GM19239 (cell line): ENCODE measurements around the gene POLR1G.
A peak's percentile ranks its signal among the peaks of the same experiment; 100 is the strongest.
"Not testable (repeated sequence)": the region's sequence is repeated elsewhere in the genome, so short reads cannot be mapped to it uniquely, and the experiment has no call there.

ENCODE experiments used
- DNase-seq: peaks from one replicate; pipeline ENCODE4 v3.0.0; 2011; ENCODE audit warnings: low spot score; ENCODE audit not compliant: insufficient read length
- FAIRE-seq: peaks from 2 replicates; lab custom pipeline; 2011; peaks lifted over from hg19 to GRCh38; lab: Jason Lieb, UNC

The POLR1G gene

DNA sequence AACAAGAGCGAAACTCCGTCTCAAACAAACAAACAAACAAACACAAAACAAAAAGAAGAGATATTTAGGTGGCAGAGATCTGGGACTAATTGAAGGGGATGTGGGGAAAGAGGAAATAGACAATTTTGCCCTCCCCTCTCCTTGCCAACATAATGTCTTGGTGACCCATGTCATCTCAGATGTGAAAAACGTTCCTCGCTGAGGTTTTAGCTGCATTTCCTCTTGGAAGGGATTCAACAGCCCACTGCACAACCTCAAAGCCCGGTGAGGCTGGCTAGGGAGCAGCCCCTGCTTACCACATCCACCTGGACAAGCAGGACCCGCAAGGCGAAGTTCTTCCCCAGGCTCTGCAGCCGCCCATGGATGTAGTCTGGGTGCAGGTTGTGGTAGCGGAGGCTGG, 12.4 kb downstream of the POLR1G start:
- FAIRE-seq (peak; percentile 72), DNase-seq (no peak)

DNA sequence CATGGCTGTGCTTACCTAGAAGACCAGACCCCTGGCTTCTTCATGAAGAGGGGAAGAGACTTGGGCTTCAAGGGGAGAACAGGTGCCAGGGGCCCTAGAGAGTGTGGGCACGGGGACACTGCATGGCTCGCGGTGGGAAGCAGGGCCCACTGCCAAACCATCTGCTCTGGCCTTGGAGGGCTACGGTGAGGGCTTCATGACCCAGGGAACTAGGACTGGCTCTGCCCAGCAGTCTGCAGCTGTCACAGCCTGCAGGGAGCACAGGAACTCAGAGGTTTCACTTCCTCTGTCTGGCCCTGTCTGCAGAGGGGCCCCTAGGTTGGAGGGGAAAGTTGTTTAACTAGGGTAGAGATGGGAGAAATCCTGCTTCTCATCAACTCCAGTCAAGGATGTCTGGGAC, 13.0 kb downstream of the POLR1G start:
- peak; percentile 96 for FAIRE-seq
- DNase-seq: peak; percentile 82

DNA sequence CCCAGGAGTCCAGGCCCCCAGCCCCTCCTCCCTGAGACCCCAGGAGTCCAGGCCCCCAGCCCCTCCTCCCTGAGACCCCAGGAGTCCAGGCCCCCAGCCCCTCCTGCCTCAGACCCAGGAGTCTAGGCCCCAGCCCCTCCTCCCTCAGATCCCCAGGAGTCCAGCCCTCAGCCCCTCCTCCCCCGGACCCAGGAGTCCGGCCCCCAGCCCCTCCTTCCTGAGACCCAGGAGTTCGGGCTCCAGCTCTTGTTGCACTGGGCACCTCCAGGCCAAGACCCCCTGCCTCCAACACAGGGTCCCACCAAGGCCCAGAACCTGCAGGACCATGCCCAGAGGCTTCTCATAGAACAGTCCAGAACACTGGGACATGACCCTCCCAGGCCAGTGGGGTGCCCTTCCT, 13.5 kb downstream of the POLR1G start:
- FAIRE-seq: no peak
- DNase-seq: no peak

DNA sequence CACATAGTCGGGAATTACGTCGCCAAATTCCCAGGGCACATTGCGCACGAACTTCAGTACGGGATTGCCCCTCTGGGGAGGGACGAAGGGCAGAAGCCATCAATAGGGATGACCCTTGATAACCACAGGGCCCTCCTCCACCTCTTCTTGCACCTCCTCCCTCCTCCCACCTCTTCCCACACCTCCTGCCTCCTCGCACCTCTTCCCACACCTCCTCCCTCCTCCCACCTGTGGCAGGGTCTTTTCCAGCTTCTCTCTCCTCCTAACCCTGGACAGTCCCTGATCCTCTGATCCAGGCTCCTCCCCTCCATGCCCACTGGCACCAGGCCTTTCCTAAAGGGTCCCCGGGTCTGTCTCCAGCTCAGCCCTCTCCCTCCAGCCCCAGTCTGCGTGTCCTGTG, 13.9 kb downstream of the POLR1G start:
- DNase-seq: no peak
- FAIRE-seq: no peak

DNA sequence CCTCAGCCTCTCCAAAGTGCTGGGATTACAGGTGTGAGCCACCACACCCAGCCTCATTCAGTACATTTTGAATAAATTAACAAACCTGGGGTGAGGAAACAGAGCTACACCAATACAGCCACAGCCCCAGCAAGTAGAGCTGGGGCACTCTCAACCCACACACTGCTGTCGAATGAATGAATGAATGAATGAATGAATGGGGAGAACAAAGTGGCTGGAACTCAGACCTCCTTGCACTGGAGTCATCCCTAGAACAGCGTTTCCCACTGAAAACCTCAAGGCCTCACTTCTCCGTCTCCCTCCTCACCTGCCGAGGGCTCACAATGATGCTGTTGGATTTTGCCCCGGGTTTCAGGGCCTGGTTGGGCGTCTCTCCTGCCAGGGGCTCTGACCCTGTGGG, 14.4 kb downstream of the POLR1G start:
- DNase-seq (no peak), FAIRE-seq (no peak)

DNA sequence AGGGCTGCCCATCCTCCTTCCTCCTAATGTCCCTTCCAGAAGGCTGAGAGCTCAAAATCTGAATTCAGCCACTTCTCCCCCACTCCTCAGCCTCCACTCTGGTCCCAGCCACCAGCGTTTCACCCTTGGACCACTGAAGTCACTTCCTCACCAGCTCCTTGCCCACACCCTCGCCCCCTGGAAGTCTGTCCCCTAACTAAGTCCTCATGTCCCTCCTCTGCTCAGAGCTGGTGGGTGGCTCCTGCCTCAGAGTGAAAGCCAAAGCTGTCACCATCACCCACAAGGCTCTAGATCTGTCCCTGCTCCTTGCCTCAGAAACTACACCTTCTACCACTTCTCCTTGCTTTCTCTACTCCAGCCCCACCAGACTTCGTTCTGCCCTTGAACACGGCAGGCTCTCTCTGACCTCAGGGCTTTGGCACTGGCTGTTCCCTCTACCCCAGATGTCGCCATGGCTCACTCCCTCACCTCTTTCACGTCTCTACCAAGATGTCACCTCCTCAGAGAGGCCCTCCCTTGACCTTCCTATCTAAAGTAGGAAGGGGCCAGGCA, 15.6 kb downstream of the POLR1G start:
- no peak for FAIRE-seq

DNA sequence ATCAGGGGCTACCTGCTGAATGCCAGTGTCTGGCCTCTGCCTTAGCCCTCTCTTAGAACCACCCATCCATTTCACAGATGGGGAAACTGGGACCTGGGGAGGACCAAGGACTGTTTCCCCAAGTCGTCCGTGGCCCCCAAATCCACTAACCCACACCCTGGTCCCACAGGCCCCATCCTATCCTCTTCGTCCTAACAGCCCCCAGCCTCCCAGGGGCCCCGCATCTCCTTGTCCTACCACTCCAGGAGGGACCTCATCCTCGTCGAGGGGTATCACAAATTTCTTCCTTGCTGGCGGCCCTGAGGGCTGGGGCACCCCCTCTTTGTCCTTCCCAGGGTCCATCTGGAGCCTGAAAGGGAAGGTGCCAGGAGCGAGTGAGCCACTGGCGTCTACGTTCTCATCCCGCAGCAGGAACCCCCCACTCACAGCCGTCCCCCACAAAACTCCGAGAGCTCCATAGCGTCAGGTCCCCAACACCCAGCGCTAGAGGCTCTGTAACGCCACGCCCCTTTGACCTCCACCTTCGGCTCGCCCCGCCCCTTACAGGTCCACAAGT, 16.7 kb downstream of the POLR1G start:
- no peak for FAIRE-seq
- no peak for DNase-seq

More for the DNA sequence above, 15.6 kb downstream of the POLR1G start:
- no peak for DNase-seq

DNA sequence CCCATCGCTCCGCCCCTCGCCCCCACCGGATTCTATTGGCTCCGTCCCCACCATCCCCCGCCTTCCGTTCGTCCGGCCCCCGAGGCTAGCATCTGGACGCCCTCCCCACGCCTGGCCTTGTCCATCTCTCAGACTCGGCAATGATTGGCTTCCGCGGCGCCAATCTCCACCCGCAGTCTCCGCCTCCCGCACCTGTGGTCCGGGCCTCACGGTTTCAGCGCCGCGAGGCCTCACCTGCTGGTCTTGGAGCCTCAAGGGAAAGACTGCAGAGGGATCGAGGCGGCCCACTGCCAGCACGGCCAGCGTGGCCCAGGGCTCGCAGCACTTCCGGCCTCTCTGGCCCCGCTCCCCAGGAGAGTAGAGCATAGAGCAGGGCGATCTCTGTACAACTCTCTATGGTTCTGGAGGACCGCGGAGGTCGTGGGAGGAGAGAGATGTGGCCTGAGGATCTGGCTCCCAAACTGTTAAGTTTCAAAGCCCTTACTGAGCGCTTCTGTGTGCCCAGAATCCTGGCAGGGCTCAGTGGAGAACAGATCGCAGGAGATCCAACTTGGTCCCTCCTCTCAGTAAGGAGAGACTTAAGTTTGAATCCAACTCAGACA, 17.2 kb downstream of the POLR1G start, which contains the start of gene ERCC1:
Gene ERCC1, minus strand, starts transcription at position 329 of the 602 bp plus-strand sequence. CDS start 543 bp downstream, outside the sequence.
- DNase-seq (peak; percentile 91), FAIRE-seq (peak; percentile 97)

DNA sequence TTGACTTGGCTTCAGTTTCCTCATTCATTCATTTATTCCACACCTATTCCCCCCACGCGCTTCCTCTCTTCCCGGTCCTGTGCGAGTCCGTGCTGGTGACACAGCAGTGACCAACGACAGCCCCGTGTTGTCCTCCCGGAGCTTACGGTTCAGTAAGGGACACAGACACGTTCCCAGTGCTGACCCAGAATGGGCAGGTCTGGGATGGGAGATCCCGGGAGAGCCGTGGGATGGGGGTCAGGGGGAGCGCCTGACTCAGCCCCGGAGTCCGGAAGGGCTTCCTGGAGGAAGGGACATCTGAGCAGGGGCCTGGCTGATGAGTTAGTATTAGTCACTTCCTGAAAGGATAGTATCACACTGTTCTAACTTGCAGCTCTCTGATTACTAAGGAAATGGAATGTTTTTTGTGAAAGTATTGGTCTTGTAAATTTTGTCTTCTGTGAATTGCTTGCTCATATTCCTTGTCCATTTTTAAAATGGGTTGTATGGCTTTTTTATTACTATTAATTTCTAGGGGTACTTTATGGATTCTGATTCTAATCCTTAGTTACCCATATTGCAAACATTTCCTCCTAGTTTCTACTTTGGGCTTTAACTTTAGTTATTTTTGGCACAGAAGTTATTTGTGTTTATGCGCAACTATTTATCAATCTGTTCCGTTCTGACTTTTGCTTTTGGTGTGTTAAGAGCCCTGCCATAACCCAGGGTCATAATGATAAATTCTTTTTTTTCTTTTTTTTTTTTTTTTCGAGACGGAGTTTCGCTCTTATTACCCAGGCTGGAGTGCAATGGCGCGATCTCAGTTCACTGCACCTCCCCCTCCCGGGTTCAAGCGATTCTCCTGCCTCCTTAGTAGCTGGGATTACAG, 18.0 kb downstream of the POLR1G start:
- FAIRE-seq: no peak
- DNase-seq: no peak

DNA sequence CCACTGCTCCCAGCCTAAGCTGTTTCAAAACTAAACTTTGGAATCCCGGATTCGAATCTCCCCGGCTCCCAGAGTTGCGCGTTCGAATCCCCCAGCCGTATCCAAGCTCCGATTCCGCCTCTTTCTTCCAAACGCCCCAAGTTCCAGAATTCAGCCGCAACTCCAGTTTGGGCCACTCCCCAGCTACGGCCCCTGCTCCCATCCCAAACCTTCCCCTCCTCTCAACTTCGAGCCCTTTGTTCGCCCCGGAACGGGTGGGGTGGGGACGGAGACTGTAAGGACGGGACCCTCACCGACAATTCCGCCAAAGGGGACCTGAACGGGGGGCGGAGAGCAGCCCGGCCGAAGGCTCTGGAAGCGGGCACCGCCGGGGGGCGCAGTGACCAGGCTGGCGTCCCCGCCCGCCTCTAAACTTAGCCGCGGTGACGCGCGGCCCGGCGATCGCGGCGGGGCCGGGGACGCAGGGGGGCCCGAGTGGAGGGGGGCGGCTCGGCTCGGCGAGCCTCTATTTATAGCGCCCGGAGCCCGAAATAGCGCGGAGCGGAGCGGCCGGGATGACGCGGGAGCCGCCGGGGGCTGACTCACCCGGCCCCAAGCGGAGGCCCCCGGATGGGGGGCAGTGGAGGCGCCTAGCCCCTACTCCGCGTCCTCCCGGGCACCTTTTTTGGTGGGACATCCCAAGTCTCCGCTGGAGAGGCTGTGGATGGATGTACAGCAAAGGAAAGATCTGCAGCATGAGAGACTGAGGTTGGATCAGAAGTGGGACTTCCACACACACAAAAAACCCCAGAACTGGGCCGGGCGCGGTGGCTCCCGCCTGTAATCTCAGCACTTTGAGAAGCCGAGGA, 22.2 kb downstream of the POLR1G start:
- no peak for DNase-seq
- FAIRE-seq: no peak

DNA sequence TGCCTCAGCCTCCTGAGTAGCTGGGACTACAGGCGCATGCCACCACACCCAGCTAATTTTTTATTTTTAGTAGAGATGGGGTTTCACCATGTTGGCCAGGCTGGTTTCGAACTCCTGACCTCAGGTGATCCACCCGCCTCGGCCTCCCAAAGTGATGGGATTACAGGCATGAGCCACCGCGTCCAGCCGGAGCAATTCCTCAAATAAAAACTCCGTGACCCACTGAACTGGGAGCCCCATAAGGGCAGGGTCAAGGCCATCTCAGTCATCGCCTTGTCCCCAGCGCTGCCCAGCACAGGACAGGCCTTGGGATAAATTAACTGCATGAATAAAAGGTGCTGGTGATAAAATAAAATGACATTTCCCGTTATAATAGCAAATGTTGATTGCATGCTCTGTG, 23.5 kb downstream of the POLR1G start:
- FAIRE-seq, DNase-seq: not testable (repeated sequence)

DNA sequence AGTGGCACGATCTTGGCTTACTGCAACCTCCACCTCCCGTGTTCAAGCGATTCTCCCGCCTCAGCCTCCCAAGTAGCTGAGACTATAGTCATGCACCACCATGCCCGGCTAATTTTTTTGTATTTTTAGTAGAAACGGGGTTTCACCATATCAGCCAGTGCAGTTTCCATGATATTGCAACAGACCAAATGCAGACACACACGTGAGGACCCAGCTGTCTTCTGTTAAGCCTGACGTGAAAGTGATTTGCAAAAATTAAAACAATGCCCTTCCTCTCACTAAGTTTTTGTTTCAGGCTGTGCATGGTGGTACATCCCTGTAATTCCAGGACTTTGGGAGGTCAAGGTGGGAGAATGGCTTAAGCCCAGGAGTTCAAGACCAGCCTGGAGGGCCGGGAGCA, 24.6 kb downstream of the POLR1G start:
- not testable (repeated sequence) for DNase-seq, FAIRE-seq

DNA sequence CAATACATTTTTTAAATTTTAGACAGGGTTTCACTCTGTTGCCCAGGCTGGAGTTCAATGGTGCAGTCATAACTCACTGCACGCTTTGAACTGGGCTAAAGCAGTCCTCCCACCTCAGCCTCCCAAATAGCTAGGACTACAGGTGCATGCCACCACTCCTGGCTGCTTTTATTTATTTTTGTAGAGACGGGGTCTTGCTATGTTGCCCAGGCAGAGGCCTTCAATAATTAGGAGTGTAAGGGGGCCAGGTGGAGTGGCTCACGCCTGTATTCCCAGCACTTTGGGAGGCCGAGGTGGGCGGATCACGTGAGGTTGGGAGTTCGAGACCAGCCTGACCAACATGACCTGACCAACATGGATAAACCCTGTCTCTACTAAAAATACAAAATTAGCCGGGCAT, 26.1 kb downstream of the POLR1G start:
- not testable (repeated sequence) for DNase-seq, FAIRE-seq

DNA sequence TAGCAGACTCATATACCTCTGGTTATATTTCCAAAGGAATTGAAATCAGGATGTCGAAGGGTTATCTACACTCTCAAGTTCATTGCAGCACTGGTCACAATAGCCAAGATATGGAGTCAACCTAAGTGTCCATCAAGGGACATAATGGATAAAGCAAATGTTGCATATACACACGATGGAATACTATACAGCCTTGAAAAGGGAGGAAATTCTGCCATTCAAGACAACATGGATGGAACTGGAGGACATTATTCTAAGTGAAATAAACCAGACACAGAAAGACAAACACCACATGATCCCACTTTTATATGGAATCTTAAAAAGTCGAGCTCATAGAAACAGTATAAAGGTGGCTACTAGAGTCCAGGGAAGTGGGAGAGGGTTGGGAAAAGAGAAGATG, 30.9 kb downstream of the POLR1G start:
- no peak for DNase-seq
- FAIRE-seq: no peak

DNA sequence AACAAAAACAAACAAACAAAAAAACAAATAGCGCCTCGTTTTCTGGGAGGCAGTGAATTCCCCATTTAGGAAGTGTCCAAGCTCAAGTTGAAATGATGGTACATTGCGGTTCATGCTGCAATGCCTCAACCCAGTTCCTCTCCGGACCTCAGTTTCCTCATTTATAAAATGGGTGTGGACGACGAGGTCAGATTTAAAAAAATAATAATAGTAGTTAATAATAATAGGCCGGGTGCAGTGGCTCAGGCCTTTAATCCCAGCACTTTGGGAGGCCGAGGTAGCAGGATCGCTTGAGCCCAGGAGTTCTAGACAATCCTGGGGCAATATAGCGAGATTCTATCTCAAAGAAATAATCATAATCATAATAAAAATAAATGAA, 32.7 kb downstream of the POLR1G start:
- no peak for DNase-seq
- FAIRE-seq: no peak

DNA sequence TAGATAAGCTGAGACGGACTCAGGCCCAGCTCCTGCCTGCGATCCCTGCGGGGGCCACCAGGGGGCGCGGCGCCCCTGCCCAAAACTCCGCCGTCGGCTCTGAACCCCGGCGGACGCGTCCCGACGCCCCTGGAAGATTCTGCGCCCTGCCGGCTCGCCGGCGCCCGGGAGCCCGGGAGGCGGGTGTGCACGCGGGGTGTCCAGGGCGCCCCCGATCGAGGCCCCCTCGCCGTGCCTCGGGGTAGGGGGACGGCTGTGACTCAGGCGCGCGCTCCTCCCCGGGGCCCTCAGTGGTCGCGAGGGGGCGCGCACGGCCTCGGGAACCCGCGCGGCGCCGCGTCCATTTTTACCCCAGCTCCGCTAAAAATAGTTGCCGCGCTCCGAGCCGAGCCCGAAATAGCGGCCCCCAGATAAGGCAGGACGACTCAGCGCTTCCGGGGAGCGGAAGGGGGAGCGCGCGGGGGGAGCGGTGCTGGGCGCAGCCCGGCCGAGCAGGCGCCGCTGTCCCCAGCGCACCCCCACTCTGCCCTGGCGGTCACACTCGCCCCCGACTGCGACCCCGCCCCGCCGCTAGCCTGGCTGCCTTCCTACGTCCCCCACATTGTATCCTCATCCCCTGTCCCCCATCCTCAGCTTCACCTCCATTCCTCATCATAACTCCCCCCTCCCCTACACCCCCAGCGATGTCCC, 33.3 kb downstream of the POLR1G start:
- FAIRE-seq: peak; percentile 87
- DNase-seq: peak; percentile 83

DNA sequence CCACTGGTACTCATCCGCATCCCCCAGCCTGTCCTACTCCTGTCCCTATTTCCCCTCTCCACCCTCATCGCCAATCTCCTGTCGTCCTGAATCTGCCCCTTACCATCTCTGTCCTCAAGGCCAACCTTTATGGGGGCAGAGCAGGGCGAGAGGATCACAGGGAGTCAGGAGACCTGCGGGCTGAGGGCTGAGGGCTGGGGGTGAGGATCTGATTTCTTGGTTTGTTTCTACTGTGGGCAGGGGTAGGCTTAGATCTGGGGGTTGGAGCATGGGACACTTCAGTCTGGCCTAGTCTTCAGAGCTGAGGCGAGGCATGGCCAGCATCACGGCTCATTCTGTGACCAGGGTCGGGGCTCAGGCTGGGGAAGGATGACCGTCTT, 33.8 kb downstream of the POLR1G start:
- DNase-seq (no peak), FAIRE-seq (no peak)

DNA sequence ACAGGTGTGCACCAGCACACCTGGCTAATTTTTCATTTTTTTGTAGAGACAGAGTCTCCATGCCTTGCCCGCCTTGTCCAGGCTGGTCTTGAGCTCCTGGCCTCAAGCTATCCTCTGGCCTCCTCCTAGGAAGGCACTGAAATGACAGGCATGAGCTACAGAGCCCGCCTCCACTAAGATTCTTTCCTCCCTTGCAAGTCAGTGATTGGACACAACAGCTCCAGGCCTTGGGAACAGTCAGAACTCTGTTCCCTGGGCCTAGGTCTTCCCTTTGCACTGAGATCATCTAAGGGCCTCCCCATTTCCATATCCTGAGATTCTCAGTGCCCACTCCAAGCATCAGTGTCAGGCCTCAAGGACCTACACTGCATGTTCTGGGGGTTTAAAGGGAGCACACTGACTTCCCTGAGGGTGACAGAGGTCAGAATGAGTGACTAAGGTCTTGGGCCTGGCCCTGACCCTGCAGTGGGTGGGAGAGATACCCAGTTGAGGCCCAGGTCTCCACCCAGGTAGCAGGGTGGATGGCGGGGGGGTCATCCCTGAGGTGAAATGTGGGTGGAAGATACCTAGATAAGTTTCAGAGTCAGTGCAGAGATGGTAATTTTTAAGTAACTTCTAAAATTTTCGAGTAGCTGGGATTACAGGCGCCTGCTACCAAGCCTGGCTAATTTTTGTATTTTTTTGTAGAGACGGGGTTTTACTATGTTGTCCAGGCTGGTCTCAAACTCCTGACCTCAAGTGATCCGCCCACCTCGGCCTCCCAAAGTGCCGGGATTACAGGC, 34.6 kb downstream of the POLR1G start:
- DNase-seq: no peak
- no peak for FAIRE-seq

DNA sequence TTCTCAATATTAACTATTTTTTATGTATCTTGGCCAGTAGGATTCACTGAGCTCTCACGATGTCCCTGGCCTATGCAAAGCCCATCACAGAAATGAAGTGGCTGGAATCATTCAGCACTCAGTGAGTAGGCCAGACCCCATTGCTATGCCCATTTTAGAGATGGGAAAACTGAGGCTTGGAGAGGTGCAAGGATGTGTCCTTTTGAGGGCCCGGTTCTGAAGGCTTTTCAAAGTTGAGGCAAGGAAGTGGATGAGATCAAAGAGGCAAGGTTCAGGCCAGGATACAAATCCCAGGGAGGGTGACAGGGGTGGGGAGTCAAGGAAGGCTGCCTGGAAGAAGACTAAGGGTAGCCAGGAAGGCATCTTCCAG, 35.9 kb downstream of the POLR1G start:
- FAIRE-seq: no peak
- no peak for DNase-seq
